ENCODE results near the gene SYCP2.
"Not testable (repeated sequence)": the region's sequence is repeated elsewhere in the genome, so short reads cannot be mapped to it uniquely, and the experiment has no call there.

The SYCP2 gene

GRCh38 chr20:59933296-59933848, at the start of gene SYCP2:
TSS of gene SYCP2 (minus strand) at chr20:59933637. CDS start at chr20:59922413, 11,224 bp downstream.
- no peak for DNase-seq

- DNase-seq = no peak
Measured at GRCh38 chr20:59983076-59983475, 49.6 kb upstream of the SYCP2 start.

- DNase-seq = no peak
Measured at GRCh38 chr20:59977086-59977485, 43.6 kb upstream of the SYCP2 start.

- DNase-seq = no peak
Measured at GRCh38 chr20:59976156-59976782, 42.8 kb upstream of the SYCP2 start.

GRCh38 chr20:59972037-59972801, 38.8 kb upstream of the SYCP2 start:
- DNase-seq = no peak

GRCh38 chr20:59971428-59971827, 38.0 kb upstream of the SYCP2 start:
- no peak for DNase-seq

GRCh38 chr20:59966428-59966827, 33.0 kb upstream of the SYCP2 start:
- DNase-seq = no peak

- no peak for DNase-seq
Measured at GRCh38 chr20:59962155-59962554, 28.7 kb upstream of the SYCP2 start.

- no peak for DNase-seq
Measured at GRCh38 chr20:59961423-59961822, 28.0 kb upstream of the SYCP2 start.

- no peak for DNase-seq
Measured at GRCh38 chr20:59958626-59959025, 25.2 kb upstream of the SYCP2 start.

GRCh38 chr20:59958123-59958522, 24.7 kb upstream of the SYCP2 start, which contains the start of gene CDH26:
TSS of gene CDH26 (plus strand) at chr20:59958423. CDS start at chr20:59958727, 304 bp downstream.
- DNase-seq = no peak

- DNase-seq = not testable (repeated sequence)
Measured at GRCh38 chr20:59957568-59957967, 24.1 kb upstream of the SYCP2 start.

- peak; percentile 30 for DNase-seq
Measured at GRCh38 chr20:59955131-59955796, 21.8 kb upstream of the SYCP2 start.

- no peak for DNase-seq
Measured at GRCh38 chr20:59954718-59955117, 21.3 kb upstream of the SYCP2 start.

- DNase-seq = no peak
Measured at GRCh38 chr20:59949911-59950310, 16.5 kb upstream of the SYCP2 start.

- peak; percentile 68 for DNase-seq
Measured at GRCh38 chr20:59948828-59949720, 15.6 kb upstream of the SYCP2 start.

GRCh38 chr20:59948212-59948611, 14.8 kb upstream of the SYCP2 start:
- no peak for DNase-seq

- DNase-seq = no peak
Measured at GRCh38 chr20:59947376-59947775, 13.9 kb upstream of the SYCP2 start.

GRCh38 chr20:59945731-59946130, 12.3 kb upstream of the SYCP2 start:
- DNase-seq = no peak

GRCh38 chr20:59945175-59945574, 11.7 kb upstream of the SYCP2 start:
- no peak for DNase-seq

GRCh38 chr20:59944726-59945125, 11.3 kb upstream of the SYCP2 start:
- no peak for DNase-seq

GRCh38 chr20:59942245-59942644, 8.8 kb upstream of the SYCP2 start:
- no peak for DNase-seq

GRCh38 chr20:59940956-59941294, 7.5 kb upstream of the SYCP2 start:
- DNase-seq = no peak
